Retinal pigment epithelial cell (primary cell): ENCODE measurements around the gene HSPD1.
"Not testable (repeated sequence)": the region's sequence is repeated elsewhere in the genome, so short reads cannot be mapped to it uniquely, and the experiment has no call there.

ENCODE experiments used
- DNase-seq: peaks from one replicate; pipeline ENCODE4 v3.0.0-alpha.2; 2010; ENCODE audit warnings: low read depth
- H3K4me3 ChIP-seq: 2 replicates; pipeline ENCODE4 v1.5.1; 2011; ENCODE audit warnings: mild to moderate bottlenecking, low read length, control low read depth, moderate library complexity
- TF ChIP-seq, protein P1 (sequence below): conservative IDR thresholded peaks from 2 replicates; pipeline ENCODE4 v1.5.1; 2011; ENCODE audit warnings: low read depth, low read length, control low read depth, inconsistent platforms

HSPD1 gene

DNA sequence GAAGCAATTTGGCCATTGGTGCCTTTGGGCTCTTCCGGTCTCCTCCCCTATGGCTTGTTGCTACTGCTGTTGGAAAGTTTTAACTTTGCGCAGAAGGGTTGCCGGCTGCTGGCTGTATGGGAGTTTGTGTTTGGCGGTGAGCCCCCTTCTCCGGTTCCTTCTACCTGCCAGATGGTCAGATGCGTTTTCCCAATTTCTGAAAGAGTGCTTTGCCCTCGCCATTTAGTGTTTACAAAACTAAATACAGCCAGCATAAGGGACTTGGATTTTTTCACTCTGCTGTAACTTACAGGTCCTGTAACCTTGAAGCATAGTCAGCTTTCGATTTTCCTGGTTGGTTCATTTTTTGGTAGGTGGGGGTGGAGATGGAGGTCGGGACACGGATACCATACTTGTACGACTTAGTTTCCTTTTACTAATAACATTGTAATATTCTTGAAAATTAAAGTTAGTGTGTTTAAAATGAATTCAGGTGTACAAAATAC is 45.7 kb downstream of the HSPD1 start:
- peak; percentile 83 for DNase-seq
- H3K4me3 ChIP-seq = peak overlapping the region; percentile 99
- TF ChIP-seq, protein P1, sequence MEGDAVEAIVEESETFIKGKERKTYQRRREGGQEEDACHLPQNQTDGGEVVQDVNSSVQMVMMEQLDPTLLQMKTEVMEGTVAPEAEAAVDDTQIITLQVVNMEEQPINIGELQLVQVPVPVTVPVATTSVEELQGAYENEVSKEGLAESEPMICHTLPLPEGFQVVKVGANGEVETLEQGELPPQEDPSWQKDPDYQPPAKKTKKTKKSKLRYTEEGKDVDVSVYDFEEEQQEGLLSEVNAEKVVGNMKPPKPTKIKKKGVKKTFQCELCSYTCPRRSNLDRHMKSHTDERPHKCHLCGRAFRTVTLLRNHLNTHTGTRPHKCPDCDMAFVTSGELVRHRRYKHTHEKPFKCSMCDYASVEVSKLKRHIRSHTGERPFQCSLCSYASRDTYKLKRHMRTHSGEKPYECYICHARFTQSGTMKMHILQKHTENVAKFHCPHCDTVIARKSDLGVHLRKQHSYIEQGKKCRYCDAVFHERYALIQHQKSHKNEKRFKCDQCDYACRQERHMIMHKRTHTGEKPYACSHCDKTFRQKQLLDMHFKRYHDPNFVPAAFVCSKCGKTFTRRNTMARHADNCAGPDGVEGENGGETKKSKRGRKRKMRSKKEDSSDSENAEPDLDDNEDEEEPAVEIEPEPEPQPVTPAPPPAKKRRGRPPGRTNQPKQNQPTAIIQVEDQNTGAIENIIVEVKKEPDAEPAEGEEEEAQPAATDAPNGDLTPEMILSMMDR = no peak

DNA sequence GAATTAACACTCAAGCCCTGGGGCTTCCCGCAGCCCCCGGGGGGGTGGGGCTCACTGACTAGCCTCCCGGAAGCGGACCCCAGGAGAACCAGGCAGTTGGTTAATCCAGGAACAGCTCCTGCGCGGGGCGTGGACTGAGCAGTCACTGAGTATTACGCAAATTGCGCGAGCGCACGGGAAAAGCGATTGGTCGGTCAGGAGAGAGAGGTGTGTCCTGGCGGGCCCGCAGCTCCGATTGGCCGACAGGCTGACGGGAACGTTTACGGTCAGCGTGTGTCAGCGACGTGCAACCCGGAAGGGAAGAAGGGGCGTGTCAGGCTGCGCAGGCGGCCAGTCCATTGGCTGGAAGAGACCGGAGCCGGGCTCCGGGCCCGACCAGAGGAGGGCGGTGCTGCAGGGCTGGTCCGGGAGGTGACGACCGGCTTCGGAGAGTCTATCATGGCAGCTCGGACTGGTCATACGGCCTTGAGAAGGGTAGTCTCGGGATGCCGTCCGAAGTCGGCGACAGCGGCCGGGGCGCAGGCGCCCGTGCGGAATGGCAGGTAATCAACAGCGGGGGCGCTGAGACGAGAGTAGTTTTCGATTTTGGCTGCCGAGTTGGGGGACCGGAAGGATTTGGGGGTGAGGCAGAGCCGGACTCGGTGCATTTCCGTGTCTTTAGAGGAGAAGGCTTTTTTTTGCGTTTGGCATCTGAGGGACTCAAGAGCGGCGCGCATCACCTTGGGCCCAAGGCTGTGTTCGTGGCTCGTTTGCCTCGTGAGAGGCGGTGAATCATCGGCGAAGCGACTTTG is 46.3 kb downstream of the HSPD1 start, which contains the start of gene COQ10B:
TSS of gene COQ10B (plus strand) at position 430 of the 791 bp plus-strand sequence. CDS start at position 439, 9 bp downstream.
- peak; percentile 99 for DNase-seq
- peak within 1 kb of the TSS; percentile 99 for H3K4me3 ChIP-seq
- TF ChIP-seq, protein P1 = peak; percentile 22

DNA sequence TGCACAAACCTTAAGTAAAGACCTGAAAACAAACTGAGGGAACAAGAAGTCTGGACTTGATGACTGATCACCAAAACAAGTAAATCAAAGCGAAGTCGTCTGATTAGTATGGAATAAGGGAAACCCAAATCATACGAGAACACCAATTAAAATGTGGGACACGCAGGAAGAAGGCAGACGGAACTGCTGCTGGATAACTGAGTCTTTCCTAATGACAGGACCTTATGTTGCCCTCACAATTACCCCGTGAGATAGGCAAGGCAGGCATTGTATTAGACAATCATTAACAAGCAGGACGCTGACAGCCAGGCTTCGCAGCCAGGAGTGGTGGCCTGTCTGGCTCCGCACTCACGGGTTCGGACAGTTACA is 46.9 kb downstream of the HSPD1 start:
- DNase-seq = no peak
- peak overlapping the region; percentile 99 for H3K4me3 ChIP-seq
- TF ChIP-seq, protein P1 = no peak

- not testable (repeated sequence) for H3K4me3 ChIP-seq, DNase-seq
These were observed 48.7 kb downstream of the HSPD1 start for GRCh38 chr2:197450935-197451358.

- no peak overlapping the region for H3K4me3 ChIP-seq
- TF ChIP-seq, protein P1 = no peak
These were observed 49.2 kb downstream of the HSPD1 start for GRCh38 chr2:197450465-197450864.

GRCh38 chr2:197446844-197447243 is 52.8 kb downstream of the HSPD1 start:
- TF ChIP-seq, protein P1 = no peak
- no peak overlapping the region for H3K4me3 ChIP-seq
- DNase-seq = no peak

More at GRCh38 chr2:197450465-197450864, 49.2 kb downstream of the HSPD1 start:
- DNase-seq = no peak

- no peak for DNase-seq
- TF ChIP-seq, protein P1 = no peak
- no peak overlapping the region for H3K4me3 ChIP-seq
These were observed 53.9 kb downstream of the HSPD1 start for GRCh38 chr2:197445746-197446145.
